ENCODE data around the gene USP13. TPM values are rescaled to one million over a fixed set of nuclear protein-coding genes. Genes with fewer than 3 reads are reported as not detected.

The USP13 gene
- total and polyA plus RNA-seq, 4 donors = 2.4 to 7.3 (median 4.2) TPM

DNA sequence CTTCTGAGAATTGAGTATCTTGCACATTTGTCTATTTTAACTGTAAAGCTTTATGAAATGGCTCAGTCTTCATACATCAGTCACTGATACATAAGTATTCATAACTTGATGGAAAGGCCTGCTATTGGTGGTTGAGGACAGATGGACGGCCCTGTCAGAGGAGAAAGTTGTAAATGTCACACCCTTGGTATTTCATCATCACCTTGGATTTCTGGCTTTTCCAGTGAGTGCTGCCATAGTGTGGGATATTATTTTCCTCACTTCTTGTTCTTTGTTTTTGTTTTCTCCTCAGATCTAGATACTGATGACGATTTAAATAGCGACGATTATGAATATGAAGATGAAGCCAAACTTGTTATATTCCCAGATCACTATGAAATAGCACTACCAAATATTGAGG lies 47.9 kb downstream of the USP13 start:
- DNase-seq (ENCODE audit: low spot score) = no peak
- Histone ChIP-seq H3K9me3 (ENCODE audit: control insufficient read depth in 4 of 4, low read length in 3 of 4) (no peaks in the 10 kb centered on the region), H3K36me3 (ENCODE audit: control insufficient read depth in 4 of 4, insufficient read depth in 3 of 4, low read depth in 1 of 4, low read length in 3 of 4) (no peaks in the 10 kb centered on the region), H3K4me3 (ENCODE audit: low read depth in 1 of 3, low read length in 3 of 3) (no peak overlapping the region), H3K9ac (ENCODE audit: low read depth in 1 of 2, low read length in 2 of 2) (no peak overlapping the region), H3K4me1 (ENCODE audit: control insufficient read depth in 4 of 4, insufficient read depth in 4 of 4, low read length in 3 of 4) (no peaks in the 10 kb centered on the region), H3K27ac (ENCODE audit: low read depth in 1 of 2, low read length in 2 of 2) (no peak overlapping the region), H3K27me3 (ENCODE audit: control insufficient read depth in 4 of 4, insufficient read depth in 4 of 4, low read length in 3 of 4) (no peaks in the 10 kb centered on the region)
- TF ChIP-seq TAF1 (conservative IDR thresholded peaks at IDR 0.05) = no peak
- TF ChIP-seq, protein P1, sequence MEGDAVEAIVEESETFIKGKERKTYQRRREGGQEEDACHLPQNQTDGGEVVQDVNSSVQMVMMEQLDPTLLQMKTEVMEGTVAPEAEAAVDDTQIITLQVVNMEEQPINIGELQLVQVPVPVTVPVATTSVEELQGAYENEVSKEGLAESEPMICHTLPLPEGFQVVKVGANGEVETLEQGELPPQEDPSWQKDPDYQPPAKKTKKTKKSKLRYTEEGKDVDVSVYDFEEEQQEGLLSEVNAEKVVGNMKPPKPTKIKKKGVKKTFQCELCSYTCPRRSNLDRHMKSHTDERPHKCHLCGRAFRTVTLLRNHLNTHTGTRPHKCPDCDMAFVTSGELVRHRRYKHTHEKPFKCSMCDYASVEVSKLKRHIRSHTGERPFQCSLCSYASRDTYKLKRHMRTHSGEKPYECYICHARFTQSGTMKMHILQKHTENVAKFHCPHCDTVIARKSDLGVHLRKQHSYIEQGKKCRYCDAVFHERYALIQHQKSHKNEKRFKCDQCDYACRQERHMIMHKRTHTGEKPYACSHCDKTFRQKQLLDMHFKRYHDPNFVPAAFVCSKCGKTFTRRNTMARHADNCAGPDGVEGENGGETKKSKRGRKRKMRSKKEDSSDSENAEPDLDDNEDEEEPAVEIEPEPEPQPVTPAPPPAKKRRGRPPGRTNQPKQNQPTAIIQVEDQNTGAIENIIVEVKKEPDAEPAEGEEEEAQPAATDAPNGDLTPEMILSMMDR (IDR thresholded peaks at IDR 0.05; ENCODE audit: low read depth, low read length, missing input control) = no peak
- 96% methylated on average over 4 of the region's 4 CpGs for WGBS

DNA sequence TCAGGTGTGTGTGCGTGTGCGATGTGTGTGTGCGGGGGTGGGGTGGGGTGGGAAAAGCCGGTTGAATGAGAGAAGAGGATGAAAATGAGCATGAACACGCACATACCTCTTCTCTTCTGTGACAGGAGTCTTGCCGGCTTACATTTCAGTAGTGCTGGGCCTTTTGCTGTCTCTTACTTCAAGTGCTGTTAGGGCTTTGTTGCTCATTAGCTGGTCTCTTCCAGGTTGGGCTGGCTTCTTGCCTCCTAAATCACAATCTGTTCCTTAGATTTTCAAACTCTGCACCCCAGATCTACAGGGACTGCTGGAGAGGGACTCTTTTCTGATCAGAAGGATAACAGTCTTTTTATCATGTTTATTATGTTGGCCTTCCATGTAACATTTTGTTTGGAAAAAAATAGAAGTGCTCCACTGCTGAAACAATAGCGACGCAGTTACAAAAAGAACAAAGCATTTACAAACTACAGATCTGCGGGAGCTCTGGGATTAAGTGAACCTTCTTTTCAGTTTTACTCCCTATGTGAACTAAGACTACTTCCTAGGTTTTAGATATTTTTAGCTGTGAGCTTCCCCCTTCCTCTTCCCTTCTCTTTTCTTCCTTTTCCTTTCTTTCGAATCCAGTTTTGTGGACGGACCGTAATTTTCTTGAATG lies 48.5 kb downstream of the USP13 start:
- no peaks in the 10 kb centered on the region for H3K4me1 ChIP-seq (ENCODE audit: control insufficient read depth in 4 of 4, insufficient read depth in 4 of 4, low read length in 3 of 4)
- no peak overlapping the region for H3K9ac ChIP-seq (ENCODE audit: low read depth in 1 of 2, low read length in 2 of 2)
- H3K36me3 ChIP-seq (ENCODE audit: control insufficient read depth in 4 of 4, insufficient read depth in 3 of 4, low read depth in 1 of 4, low read length in 3 of 4) = no peaks in the 10 kb centered on the region
- no peak for DNase-seq (ENCODE audit: low spot score)
- TF ChIP-seq RXRA (IDR thresholded peaks at IDR 0.05) = no peak
- no peak for TF ChIP-seq HNF4A (conservative IDR thresholded peaks at IDR 0.05)
- TF ChIP-seq, protein P2, sequence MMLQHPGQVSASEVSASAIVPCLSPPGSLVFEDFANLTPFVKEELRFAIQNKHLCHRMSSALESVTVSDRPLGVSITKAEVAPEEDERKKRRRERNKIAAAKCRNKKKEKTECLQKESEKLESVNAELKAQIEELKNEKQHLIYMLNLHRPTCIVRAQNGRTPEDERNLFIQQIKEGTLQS (IDR thresholded peaks at IDR 0.05) = no peak
- TF ChIP-seq YY1 (IDR thresholded peaks at IDR 0.05) = no peak
- no peak for TF ChIP-seq EGR1 (IDR thresholded peaks at IDR 0.05; ENCODE audit: low read depth in 2 of 2)
- TF ChIP-seq, protein P1 (IDR thresholded peaks at IDR 0.05; ENCODE audit: low read depth, low read length, missing input control) = no peak
- no peak for TF ChIP-seq JUND (IDR thresholded peaks at IDR 0.05)
- TF ChIP-seq, protein P3, sequence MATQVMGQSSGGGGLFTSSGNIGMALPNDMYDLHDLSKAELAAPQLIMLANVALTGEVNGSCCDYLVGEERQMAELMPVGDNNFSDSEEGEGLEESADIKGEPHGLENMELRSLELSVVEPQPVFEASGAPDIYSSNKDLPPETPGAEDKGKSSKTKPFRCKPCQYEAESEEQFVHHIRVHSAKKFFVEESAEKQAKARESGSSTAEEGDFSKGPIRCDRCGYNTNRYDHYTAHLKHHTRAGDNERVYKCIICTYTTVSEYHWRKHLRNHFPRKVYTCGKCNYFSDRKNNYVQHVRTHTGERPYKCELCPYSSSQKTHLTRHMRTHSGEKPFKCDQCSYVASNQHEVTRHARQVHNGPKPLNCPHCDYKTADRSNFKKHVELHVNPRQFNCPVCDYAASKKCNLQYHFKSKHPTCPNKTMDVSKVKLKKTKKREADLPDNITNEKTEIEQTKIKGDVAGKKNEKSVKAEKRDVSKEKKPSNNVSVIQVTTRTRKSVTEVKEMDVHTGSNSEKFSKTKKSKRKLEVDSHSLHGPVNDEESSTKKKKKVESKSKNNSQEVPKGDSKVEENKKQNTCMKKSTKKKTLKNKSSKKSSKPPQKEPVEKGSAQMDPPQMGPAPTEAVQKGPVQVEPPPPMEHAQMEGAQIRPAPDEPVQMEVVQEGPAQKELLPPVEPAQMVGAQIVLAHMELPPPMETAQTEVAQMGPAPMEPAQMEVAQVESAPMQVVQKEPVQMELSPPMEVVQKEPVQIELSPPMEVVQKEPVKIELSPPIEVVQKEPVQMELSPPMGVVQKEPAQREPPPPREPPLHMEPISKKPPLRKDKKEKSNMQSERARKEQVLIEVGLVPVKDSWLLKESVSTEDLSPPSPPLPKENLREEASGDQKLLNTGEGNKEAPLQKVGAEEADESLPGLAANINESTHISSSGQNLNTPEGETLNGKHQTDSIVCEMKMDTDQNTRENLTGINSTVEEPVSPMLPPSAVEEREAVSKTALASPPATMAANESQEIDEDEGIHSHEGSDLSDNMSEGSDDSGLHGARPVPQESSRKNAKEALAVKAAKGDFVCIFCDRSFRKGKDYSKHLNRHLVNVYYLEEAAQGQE (IDR thresholded peaks at IDR 0.05) = no peak
- TF ChIP-seq, protein P4, sequence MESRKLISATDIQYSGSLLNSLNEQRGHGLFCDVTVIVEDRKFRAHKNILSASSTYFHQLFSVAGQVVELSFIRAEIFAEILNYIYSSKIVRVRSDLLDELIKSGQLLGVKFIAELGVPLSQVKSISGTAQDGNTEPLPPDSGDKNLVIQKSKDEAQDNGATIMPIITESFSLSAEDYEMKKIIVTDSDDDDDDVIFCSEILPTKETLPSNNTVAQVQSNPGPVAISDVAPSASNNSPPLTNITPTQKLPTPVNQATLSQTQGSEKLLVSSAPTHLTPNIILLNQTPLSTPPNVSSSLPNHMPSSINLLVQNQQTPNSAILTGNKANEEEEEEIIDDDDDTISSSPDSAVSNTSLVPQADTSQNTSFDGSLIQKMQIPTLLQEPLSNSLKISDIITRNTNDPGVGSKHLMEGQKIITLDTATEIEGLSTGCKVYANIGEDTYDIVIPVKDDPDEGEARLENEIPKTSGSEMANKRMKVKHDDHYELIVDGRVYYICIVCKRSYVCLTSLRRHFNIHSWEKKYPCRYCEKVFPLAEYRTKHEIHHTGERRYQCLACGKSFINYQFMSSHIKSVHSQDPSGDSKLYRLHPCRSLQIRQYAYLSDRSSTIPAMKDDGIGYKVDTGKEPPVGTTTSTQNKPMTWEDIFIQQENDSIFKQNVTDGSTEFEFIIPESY (IDR thresholded peaks at IDR 0.05) = no peak
- no peak for TF ChIP-seq RAD21 (IDR thresholded peaks at IDR 0.05)
- TF ChIP-seq, protein P5, sequence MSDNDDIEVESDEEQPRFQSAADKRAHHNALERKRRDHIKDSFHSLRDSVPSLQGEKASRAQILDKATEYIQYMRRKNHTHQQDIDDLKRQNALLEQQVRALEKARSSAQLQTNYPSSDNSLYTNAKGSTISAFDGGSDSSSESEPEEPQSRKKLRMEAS (IDR thresholded peaks at IDR 0.05) = no peak
- no peak for TF ChIP-seq FOXA1 (IDR thresholded peaks at IDR 0.05)
- no peak for TF ChIP-seq TAF1 (conservative IDR thresholded peaks at IDR 0.05)
- no peak for TF ChIP-seq SP1 (IDR thresholded peaks at IDR 0.05)
- no peak overlapping the region for H3K27ac ChIP-seq (ENCODE audit: low read depth in 1 of 2, low read length in 2 of 2)
- H3K4me3 ChIP-seq (ENCODE audit: low read depth in 1 of 3, low read length in 3 of 3) = no peak overlapping the region
- 91% methylated on average over 12 of the region's 12 CpGs for WGBS
- no peaks in the 10 kb centered on the region for H3K9me3 ChIP-seq (ENCODE audit: control insufficient read depth in 4 of 4, low read length in 3 of 4)
- no peaks in the 10 kb centered on the region for H3K27me3 ChIP-seq (ENCODE audit: control insufficient read depth in 4 of 4, insufficient read depth in 4 of 4, low read length in 3 of 4)
